ENCODE results near the gene WIPF2. TPM values are rescaled to one million over a fixed set of nuclear protein-coding genes. Genes with fewer than 3 reads are reported as not detected.

WIPF2 gene
- total and polyA plus RNA-seq, 2 donors (not counting 3 experiments of a cell fraction or from before 2014, with no cell fraction given), result 8.4 to 30.4 TPM

- dilution Hi-C loops (cut with MboI; ENCODE audit: extremely low pct_ligation_motif_present, low sequenced_read_pairs), result no loop called here
- BruUV-seq (replicated peaks), result no TSS peak
- Histone ChIP-seq H3K4me1 (ENCODE audit: control insufficient read depth, extremely low read depth, insufficient read depth, low read length) (no peaks in the 10 kb centered on the region), H3K36me3 (ENCODE audit: control insufficient read depth in 2 of 2, extremely low read depth in 1 of 2, insufficient read depth in 2 of 2, low read length in 2 of 2) (peaks cover 0 to 28% of the 10 kb centered on the region in 2 experiments), H3K27ac (ENCODE audit: insufficient read depth, low read depth, low read length) (no peak overlapping the region), H4K20me1 (replicated peaks; ENCODE audit: control insufficient read depth, extremely low read depth, insufficient read depth, low read length) (no peaks in the 10 kb centered on the region), H3K9ac (replicated peaks; ENCODE audit: extremely low read depth, insufficient read depth, low read length) (no peak overlapping the region), H3K4me3 (replicated peaks in 1 of 3; ENCODE audit: insufficient read depth in 1 of 3, low read depth in 1 of 3, low read length in 3 of 3) (no peak overlapping the region), H3K9me1 (replicated peaks; ENCODE audit: control insufficient read depth, extremely low read depth, insufficient read depth, low read length) (no peaks in the 10 kb centered on the region), H3K27me3 (ENCODE audit: control insufficient read depth in 2 of 2, insufficient read depth in 2 of 2, low read length in 2 of 2) (no peaks in the 10 kb centered on the region), H3K9me3 (replicated peaks; ENCODE audit: control insufficient read depth, insufficient read depth, low read length) (no peaks in the 10 kb centered on the region), H3K79me2 (ENCODE audit: control insufficient read depth, insufficient read depth, low read length) (no peaks in the 10 kb centered on the region), H3K4me2 (ENCODE audit: insufficient read depth, low read length) (no peak overlapping the region), H2AFZ (ENCODE audit: low read depth, low read length) (no peak overlapping the region)
- intact Hi-C loops (cut with micrococcal nuclease), result no loop called here
- no peak for DNase-seq (ENCODE audit: low read depth, low spot score)
- POLR2A ChIA-PET, result no interaction called here
- CTCF ChIA-PET, result interaction anchor here (2.9 kb wide), 1 partner anchor 57 kb away, joined by 11 read pairs; no protein-coding TSS in a partner anchor
- no peak for TF ChIP-seq CTCF (IDR thresholded peaks at IDR 0.05; ENCODE audit: extremely low read depth in 1 of 2, insufficient read depth in 1 of 2, low read depth in 1 of 2, low read length in 2 of 2)
- no peak for TF ChIP-seq GATA2 (IDR thresholded peaks at IDR 0.05; ENCODE audit: insufficient read depth, insufficient read length, low read depth, low read length)
- TF ChIP-seq MYC (IDR thresholded peaks at IDR 0.05; ENCODE audit: low read depth, low read length), result no peak
- TF ChIP-seq EZH2 (IDR thresholded peaks at IDR 0.05; ENCODE audit: borderline replicate concordance, low read depth, low read length, severe bottlenecking), result no peak
- no peak for TF ChIP-seq FOS (IDR thresholded peaks at IDR 0.05; ENCODE audit: borderline replicate concordance, insufficient read depth, low read length)
- no peak for TF ChIP-seq MAX (IDR thresholded peaks at IDR 0.05; ENCODE audit: insufficient read depth, insufficient read length)
- no peak for TF ChIP-seq POLR2AphosphoS5 (IDR thresholded peaks at IDR 0.05; ENCODE audit: insufficient read depth, low read depth, low read length)
- TF ChIP-seq POLR2A (IDR thresholded peaks at IDR 0.05; ENCODE audit: low read depth, low read length), result no peak
- no peak for TF ChIP-seq JUN (IDR thresholded peaks at IDR 0.05; ENCODE audit: borderline replicate concordance, insufficient read depth, insufficient read length, low read depth)
- no peak for FAIRE-seq
Observed at GRCh38 chr17:40297511-40297910, 78.4 kb downstream of the WIPF2 start.

All from endothelial cell of umbilical vein (primary cell).